AG20443 (cell line): ENCODE measurements around the gene CFAP77.
A peak's percentile ranks its signal among the peaks of the same experiment; 100 is the strongest.

Experiments
- DNase-seq: peaks from one replicate; pipeline ENCODE4 v3.0.0; 2012; ENCODE audit warnings: low spot score, mixed read lengths

The CFAP77 gene

DNA sequence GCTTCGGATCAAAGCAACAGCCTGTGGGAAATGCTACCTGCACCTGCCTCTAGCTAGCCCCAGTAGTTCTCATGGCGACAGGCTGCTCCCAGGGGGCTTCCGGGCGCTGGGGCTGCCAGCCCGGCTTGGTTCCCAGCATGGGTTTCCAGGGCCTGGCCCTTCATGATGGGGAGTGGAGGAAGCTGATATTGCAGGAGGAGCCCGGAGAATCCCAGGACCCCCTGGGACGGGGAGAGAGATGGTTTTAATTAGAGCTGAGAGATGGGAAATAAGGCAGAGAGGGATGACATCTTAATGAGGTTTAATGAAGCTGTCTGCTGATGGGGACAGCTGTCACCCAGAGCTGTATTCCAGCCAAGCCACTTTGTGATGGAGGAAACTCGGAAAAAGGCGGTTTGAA is 78.6 kb downstream of the CFAP77 start:
- DNase-seq: no peak

DNA sequence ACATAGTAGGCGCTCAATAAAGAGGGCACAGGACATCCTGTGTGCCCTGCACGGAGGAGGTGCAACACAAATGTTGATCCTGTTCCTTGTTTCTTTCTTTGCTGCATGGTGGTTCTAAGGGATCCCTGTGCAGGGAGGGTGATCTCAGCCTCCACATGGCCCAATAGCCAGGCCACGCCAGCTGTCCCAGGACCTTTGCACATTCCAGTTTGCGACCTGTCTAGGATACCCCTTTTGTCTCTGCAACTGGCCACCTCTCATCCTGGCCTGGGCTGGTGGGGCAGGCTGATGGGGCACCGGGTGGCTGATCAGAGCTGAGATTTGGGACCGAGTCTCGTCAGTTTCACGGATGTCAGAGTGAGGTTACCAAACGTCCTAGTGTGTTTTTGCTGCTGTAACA is 79.5 kb downstream of the CFAP77 start:
- no peak for DNase-seq

DNA sequence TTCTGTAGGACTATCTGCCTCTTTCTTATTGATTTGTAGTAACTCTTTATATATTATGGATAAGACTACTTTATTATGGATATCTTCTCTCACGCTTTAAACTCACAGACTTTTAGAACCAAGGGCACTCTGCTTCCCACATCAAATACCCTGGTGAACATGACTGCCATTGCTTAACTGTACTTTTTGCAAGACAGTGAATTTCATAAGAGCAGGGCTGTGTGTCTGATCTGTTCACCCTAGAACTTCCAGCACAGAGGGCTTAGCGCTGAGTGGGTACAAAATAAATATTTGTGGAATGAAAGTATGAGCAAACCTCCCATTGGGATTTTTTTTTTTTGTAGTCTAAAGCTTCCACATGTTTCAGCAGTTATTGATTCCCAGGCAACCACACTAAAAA is 84.8 kb downstream of the CFAP77 start:
- no peak for DNase-seq

DNA sequence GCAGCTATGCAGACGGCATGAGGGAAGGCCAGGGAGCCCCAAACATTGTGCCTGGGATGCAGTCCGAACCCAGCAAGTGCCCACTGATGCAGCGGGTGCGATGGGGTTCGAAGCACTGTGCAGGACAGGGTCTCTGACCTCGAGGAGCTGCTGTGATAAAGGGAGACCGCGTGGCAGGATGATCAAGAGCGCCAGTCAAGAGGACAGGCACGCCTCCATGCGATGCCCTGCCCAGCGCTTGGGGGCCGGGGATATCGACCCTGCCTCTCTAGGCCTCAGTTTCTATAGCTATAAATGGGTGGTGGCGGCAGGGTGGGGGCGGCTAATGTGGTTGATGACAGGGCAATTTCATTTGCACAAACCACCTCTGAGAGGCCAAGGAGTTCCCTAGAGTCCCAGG is 87.7 kb downstream of the CFAP77 start:
- DNase-seq: no peak

DNA sequence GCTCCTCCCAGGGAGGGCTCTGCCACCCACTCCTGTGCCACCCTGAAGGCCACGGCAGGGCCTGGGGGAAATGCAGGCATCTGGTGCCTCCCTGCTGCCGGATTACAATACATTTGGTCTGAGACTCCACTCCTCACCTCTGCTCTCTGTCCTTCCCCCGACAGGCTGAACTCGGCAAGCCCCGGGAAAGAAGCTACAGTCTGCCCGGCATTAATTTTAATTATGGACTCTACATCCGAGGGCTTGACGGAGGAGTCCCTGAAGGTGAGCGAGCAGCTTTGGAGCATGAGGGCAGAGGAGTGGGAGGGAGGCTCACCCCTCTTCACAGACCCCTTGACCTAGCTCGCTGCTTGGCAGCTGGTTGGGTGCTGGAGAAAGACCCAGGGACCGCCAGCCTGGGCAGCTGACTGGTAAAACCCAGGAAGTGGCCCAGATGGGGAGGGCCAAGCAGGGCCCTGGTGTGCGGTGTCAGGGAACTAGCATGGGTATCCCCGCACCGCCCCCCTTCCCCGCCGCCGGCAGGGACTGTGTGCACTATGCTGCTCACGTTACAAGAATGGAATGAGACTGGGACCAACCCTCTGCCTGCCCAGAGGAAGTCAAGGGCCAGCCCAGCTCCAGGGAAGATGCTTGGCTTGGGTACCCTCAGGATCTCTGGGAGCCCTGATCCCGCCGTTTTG is 88.7 kb downstream of the CFAP77 start:
- peak; percentile 65 for DNase-seq

DNA sequence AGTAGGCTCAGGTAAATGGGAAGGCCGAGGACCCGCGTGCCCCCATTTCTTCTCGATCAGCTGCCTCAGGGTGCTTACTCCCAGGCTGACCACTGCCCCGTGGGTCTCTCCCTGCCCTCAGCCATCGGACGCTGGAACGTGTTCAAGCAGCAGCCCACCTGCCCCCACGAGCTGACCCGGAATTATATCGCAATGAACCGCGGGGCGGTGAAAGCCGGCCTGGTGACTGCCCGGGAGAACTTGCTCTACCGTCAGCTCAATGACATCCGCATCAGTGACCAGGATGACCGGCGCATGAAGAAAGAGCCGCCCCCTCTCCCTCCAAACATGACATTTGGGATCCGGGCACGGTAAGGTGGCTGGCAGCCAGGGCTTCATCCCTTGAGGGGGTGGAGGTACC is 89.2 kb downstream of the CFAP77 start:
- DNase-seq: no peak

DNA sequence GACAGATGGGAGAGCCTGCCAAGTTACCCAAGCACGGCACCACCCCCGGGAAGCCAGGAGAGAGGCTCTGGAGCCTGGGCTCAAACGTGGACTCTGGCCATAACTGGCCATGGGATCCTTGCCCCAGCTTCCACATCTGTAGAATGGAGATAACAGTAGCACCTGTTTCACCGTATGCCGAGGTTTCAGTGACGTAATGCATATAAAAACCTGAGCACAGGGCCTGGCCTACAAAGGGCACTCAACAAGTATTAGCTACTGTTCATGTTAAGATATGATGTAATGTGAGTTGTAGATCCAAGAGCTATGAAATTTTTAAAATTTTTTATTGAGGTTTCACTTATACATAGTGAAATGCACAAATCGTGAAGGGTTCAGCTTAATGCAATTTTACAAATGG is 90.2 kb downstream of the CFAP77 start:
- no peak for DNase-seq

DNA sequence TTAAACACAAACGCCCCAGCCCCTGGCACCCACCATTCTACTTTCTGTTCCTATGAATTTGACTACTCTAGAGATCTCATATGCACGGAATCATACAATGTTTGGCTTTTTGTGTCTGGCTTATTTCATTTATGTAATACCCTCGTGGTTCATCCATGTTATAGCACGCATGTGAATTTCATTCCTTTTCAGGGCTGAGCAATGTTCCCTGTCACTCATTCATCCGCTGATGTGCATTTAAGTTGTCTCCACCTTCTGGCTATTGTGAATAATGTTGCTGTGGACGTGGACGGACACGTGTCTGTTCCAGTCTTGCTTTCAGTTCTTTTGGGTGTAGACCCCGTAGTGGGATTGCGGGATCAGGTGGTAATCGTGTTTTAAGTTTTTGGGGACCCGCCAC is 92.5 kb downstream of the CFAP77 start:
- no peak for DNase-seq

DNA sequence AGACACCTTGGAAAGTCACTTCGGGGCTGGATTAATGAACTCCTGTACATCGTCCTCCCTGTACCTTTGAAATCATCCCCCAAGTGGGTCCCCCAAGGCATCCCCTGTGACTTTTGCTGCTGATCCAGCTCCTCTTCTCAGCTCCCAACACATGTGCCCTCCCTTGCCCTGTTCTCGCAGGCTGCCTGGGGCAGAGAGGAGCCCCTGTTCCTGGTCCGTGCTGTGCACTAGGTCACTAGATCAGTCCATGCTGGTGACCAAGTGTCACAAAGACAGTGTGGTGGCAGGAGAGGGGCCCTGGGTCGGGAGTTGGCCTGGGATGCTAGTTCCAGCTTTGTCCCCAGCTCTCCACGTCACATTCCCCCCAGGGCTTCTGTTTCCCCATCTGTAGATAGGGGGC is 93.1 kb downstream of the CFAP77 start:
- DNase-seq: no peak

DNA sequence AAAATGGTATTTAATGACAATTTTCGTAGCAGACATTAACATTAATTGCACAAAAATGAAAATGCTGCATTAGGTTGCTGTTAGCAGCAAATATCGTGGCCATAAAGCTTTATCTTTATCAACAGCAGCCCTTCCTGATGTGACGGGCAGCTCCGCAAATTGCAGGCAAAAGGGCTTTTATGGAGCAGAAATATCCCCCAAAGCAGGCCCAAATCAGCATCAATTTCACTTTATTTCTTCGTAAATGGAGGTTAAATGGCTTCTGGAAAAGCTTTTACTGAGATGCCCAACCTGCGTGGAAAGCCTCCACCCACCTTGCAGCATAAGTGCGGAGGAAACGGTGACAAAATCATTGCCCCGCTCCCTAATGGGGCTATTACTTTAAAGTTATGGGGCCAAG is 94.5 kb downstream of the CFAP77 start:
- no peak for DNase-seq

DNA sequence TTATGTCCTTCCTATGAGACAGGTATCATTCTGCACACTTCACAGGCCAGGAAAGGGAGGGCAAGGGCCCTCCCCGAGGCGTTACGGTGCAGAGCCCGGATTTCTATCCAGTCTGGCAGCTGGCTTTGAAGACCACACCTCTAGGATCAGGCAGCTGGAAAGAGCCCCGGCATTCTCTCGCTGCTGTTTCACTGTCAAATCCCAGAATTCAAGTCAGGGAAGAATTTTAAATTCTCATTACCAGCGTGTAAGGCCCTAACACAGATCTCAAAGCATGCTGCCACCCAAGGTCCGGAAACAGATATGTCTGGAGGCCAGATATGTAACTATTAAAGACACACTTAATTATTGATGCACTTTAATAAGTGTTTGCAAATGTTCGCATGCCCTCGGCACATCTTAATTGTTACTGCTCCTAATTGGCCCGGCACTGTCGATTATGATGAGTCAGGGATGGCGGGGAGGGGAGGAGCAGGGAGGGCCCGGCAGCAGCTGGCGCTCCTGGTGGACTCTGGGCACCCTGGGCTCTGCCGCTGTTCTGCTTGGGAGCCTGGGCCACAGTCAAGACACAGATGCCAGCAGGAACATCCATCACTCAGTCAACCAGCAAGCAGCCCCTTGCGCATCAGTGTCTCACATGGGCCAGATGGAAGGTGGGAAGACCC is 96.1 kb downstream of the CFAP77 start:
- no peak for DNase-seq

DNA sequence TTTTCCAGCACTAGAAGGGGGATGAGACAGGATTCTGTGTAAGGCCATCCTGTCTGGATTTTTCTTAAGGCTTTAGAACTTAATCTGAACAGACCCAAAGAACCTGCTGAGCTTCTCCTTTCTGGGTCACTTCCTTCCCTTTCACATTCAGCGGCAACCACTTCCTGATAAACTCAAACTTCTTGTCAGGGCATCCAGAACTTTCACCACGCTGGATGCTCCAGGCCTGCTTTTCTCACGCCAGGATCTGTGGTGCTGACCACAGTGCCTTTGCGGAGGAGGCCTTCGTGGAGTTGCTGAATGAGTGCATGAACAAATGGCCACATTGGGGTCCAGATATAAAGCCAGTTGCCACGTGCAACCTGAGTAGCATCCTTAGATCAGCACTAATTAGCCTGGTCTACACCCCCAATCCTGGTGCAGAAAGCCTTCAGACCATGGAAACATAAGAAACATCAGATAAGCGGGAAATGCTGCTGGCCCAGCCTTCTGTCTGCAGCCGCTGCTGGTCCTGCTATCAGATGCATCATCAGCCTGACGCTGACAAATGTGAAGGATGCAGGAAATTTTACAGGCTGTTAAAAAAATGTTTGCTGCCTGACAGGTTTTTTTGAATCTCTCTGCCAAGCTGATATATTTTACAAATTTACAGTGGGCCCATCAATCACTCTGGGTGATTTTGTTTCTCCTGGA is 97.1 kb downstream of the CFAP77 start:
- no peak for DNase-seq

DNA sequence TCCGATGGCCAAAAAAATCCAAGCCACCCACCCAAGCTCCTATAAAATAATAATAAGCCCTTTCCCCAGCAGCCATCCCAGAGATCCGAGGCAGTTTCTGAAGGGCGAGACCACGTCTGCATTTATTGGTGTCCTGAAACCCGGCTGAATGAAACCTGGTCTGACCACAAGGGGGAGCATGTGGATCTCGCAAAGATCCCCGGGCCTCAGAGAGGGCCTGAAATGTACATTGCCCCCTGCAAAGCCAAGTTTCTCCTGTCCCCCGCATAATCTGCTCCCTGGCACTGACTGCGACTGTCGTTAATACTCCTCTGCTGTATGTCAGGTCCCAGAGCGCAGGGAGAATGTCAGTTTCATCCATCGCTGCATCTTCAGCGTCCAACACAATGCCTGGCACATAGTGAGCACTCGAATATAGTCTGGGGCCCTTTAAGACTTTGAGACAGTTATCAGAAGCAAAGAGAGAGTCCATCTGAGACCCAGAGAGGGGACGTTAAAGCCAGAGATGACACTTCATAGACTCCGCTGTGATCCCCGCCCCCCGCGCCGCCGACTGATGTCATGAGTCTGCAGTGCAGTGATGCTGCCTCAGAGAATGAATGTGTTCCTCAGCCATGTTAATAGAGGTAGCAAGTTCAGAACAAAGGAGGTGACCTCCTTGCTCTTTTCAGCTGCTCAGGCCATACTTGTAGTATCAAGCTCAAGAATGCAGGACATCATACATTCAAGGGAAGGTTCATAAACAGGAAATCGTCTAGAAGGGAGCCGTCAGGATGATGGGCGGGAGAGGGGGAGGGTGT is 97.9 kb downstream of the CFAP77 start:
- DNase-seq: peak; percentile 93

DNA sequence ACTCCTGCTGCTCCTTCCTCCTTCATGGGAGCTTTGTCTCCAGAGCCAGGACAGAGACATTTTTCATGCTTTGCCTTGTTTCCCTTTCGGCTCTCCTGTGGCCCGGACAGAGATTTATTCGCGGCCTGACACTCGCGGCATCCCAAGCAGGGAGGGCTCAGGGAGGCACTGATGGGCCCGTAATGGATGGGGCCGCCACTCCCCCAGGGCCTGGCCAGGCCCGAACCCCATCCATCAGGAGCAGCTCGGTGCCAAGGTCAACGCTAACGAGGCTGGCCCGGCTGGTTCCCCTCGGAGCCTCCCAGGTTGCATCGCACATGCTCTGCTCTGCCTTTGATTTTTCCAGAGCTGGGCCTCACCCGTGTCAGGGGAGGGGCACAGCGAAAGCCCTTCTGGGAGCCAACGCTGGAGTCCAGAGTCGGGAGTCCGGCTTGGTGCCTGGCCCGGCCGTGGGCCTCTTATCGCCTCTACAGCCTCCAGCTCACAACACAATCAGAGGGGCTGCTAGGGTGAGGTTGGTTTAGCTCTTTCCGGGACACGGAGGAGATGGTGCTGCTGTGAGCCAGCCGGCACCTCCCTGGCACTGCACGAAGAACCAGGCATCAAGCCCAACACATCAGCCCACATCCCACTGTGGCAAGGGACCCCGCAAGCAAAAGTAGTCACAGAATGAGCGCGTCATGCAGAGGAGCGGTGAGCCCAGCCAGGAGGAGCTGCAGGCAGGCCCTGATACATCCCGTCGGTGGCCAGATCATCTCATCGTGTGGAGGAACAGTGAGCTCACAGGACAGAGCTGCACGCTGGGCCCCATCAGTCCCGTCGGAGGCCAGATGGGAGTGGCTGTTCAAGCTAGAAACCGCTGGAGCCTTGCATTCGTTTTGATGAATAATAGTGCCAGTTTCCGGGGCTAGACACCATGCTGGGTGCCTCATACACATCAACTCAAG is 100.2 kb downstream of the CFAP77 start:
- DNase-seq: peak; percentile 49

DNA sequence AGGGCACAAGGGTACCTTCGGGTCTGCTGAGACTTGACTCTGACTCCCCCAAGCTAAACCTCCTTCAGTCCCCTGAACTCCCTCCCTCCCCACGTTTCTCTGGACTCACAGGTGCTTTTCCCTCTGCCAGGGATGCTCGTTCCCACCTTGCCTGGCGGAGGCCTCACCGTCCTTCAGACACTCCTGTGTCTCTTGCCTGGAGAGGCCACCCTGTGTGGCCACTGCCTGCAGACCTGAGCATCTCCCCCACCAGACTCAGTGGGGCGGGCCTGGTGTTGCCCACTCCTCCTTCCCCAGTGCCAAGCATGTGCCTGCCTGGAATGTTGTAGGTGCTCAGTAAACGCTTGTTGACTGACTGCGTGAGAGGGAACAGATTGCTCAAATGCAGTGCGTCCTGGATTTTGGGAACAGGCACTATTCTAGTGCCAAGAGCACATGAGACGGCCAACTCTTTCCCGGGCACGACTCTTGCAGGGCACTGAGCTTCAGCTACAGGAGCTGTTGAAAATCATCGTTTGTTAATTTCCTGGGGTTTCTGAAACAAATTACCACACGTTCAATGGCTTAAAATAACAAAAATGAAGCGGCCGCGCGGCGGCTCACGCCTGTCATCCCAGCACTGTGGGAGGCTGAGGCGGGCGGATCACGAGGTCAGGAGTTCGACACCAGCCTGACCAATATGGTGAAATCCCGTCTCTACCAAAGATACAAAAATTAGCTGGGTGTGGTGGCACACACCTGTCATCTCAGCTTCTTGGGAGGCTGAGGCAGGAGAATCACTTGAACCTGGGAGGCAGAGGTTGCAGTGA is 101.4 kb downstream of the CFAP77 start:
- no peak for DNase-seq

DNA sequence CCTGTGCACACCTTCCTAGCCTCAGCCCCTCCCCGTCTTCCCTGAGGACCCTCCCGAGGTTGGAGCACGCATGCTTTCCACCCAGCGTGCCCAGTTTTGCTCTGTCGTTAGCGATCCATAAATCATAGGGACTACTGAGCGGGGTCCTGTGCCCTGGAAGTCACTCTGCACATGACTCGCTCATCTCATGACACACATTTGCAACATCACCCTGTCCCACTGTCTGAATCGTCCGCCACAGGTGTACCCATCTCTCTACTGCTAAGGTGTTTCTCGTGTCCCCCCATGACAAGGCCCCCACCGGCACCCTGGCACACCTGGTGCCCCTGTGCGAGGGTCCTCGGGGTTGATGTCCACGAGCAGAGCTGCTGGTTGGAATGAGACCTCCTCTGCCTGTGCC is 103.4 kb downstream of the CFAP77 start:
- DNase-seq: no peak

DNA sequence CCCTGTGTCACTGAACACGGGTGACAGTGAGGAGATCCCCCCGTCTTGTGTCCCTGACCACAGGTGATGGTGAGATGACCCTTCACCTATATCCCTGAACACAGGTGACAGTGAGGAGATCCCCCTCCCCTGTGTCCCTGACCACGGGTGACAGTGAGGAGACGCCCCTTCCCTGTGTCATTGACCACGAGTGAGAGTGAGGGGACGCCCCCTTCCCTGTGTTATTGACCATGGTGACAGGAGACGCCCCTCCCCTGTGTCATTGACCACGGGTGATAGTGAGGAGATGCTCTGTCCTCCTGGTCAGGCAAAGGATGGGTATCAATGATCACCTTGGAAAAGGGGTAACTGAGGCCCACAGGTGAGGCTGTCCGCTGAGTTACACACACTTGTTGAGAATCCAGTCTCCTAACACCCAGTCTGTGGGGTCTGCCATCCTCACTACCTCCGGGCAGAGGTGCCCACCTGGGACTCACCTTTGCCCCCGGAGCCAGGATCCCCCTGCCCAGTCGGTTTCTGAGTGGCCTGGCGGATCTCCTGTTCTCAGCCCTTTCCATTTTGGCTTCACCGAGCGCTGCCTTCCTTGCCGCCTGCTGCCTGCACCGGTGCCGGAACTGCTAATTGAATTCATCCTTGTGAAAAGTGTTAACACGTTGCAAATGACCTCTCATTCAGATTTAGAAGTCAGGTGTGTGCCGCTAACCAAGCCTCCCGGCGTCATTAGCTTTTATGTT is 104.2 kb downstream of the CFAP77 start:
- no peak for DNase-seq

DNA sequence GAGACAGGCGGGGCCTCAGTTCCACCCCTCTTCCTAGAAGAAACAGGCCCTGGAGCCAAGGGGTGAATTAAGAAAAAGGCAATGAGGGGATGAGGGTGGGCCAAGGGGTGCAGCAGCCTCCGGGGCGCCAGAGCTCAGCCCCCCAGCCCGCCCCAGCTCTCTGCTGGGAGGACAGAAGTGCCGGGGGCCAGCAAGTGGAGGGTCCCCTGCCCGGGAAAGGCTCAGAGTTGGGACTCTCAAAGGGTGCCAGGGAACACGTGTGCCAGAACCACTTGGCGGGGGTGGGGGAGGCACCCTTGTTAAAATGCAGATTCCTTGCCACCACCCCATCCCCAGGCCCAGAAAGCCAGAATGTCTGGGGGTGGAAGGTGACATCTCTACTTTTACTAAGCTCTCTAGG is 104.8 kb downstream of the CFAP77 start:
- no peak for DNase-seq

DNA sequence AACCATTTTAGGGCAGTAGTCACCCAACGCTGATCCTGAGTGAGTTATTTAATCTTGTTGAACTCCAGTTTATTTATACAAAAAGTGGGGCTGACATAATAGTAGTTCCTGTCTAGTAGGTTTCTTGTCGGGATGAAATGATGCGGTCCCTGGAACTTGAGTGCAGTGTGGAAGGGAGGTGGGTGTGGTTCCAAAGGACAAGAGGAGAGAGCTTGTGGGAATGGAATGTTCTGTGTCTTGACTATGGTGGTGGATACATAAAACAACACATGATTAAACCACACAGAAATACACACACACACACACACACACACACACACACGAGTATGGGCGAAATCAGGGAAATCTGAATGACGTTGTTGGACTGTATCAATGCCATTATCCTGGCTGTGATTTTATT is 106.3 kb downstream of the CFAP77 start:
- DNase-seq: no peak

DNA sequence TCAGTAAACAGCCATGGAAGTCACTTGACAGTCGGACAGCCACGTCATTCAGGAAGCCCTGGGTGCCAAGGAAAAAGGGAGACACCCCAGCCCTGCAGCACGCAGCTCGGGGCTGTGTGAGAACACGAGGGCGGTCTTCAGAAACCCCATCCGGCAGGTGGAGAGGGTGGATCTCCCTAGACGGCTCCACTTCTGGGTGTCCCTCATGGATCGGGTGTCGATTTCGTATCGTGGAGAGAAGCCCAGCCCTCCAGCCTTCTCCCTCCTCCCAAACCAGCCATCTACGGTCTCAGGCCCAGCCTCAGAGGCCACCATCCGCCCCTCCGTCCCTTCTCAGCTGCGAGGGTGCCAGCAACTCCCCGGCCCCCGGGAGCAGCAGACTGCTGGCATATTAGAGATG is 106.9 kb downstream of the CFAP77 start:
- DNase-seq: no peak
